Measurements from ENCODE around the gene ATF6. TPM values are rescaled to one million over a fixed set of nuclear protein-coding genes. Genes with fewer than 3 reads are reported as not detected.

Gene ATF6
- total RNA-seq, 1 experiment from 2014 or later = 6.2 TPM

GRCh38 chr1:161834967-161835550 is 68.9 kb downstream of the ATF6 start:
- DNase-seq (ENCODE audit: low spot score) = no peak

GRCh38 chr1:161836018-161836417 is 69.9 kb downstream of the ATF6 start:
- DNase-seq (ENCODE audit: low spot score) = no peak

GRCh38 chr1:161838362-161838761 is 72.2 kb downstream of the ATF6 start:
- DNase-seq (ENCODE audit: low spot score) = no peak

- DNase-seq (ENCODE audit: low spot score) = no peak
Measured at GRCh38 chr1:161838885-161839284, 72.8 kb downstream of the ATF6 start.

GRCh38 chr1:161839591-161839990 is 73.5 kb downstream of the ATF6 start:
- DNase-seq (ENCODE audit: low spot score) = no peak

- DNase-seq (ENCODE audit: low spot score) = no peak
Measured at GRCh38 chr1:161840363-161840762, 74.2 kb downstream of the ATF6 start.

GRCh38 chr1:161843156-161843555 is 77.0 kb downstream of the ATF6 start:
- no peak for DNase-seq (ENCODE audit: low spot score)

- no peak for DNase-seq (ENCODE audit: low spot score)
Measured at GRCh38 chr1:161844696-161845095, 78.6 kb downstream of the ATF6 start.

GRCh38 chr1:161848676-161849075 is 82.6 kb downstream of the ATF6 start:
- DNase-seq (ENCODE audit: low spot score) = no peak

- DNase-seq (ENCODE audit: low spot score) = no peak
Measured at GRCh38 chr1:161849518-161849917, 83.4 kb downstream of the ATF6 start.

GRCh38 chr1:161855260-161855659 is 89.1 kb downstream of the ATF6 start:
- no peak for DNase-seq (ENCODE audit: low spot score)

- no peak for DNase-seq (ENCODE audit: low spot score)
Measured at GRCh38 chr1:161858271-161858670, 92.2 kb downstream of the ATF6 start.

GRCh38 chr1:161863549-161863948 is 97.4 kb downstream of the ATF6 start:
- DNase-seq (ENCODE audit: low spot score) = no peak

- DNase-seq (ENCODE audit: low spot score) = peak; percentile 24
Measured at GRCh38 chr1:161864577-161864976, 98.5 kb downstream of the ATF6 start.

GRCh38 chr1:161866241-161866640 is 100.1 kb downstream of the ATF6 start:
- DNase-seq (ENCODE audit: low spot score) = no peak

GRCh38 chr1:161868832-161869231 is 102.7 kb downstream of the ATF6 start:
- DNase-seq (ENCODE audit: low spot score) = no peak

- no peak for DNase-seq (ENCODE audit: low spot score)
Measured at GRCh38 chr1:161869291-161869690, 103.2 kb downstream of the ATF6 start.

- DNase-seq (ENCODE audit: low spot score) = no peak
Measured at GRCh38 chr1:161872506-161872905, 106.4 kb downstream of the ATF6 start.

GRCh38 chr1:161879261-161879660 is 113.1 kb downstream of the ATF6 start:
- DNase-seq (ENCODE audit: low spot score) = no peak

GRCh38 chr1:161884475-161884874 is 118.4 kb downstream of the ATF6 start:
- DNase-seq (ENCODE audit: low spot score) = peak; percentile 28

- peak; percentile 68 for DNase-seq (ENCODE audit: low spot score)
Measured at GRCh38 chr1:161885003-161885402, 118.9 kb downstream of the ATF6 start.

GRCh38 chr1:161885759-161886158 is 119.6 kb downstream of the ATF6 start:
- DNase-seq (ENCODE audit: low spot score) = no peak

GRCh38 chr1:161886589-161886988 is 120.5 kb downstream of the ATF6 start:
- DNase-seq (ENCODE audit: low spot score) = no peak

GRCh38 chr1:161887730-161888287 is 121.7 kb downstream of the ATF6 start:
- DNase-seq (ENCODE audit: low spot score) = no peak

Measured in HT-29 (cell line).